Suprapubic skin (tissue), 3 donors: ENCODE results near the gene NGLY1.

Source experiments
- CTCF ChIP-seq, 2 donors: fragments of 200-600 bp in 1 of 2; fragments of 450-650 bp in 1 of 2; sonication (generic) in 1 of 2; IDR thresholded peaks; one replicate each; pipeline ENCODE4 v1.5.1; 2016 to 2019; ENCODE audit warnings: antibody characterized with exemption in 2 of 2, mild to moderate bottlenecking in 1 of 2, moderate library complexity in 1 of 2
- EP300 ChIP-seq: sonication (generic); formaldehyde crosslinking; IDR thresholded peaks from one replicate; pipeline ENCODE4 v1.6.1; 2017; ENCODE audit warnings: antibody characterized with exemption
- POLR2A ChIP-seq, 2 donors: fragments of 450-650 bp; IDR thresholded peaks; one replicate each; pipeline ENCODE4 v1.6.1; 2017; ENCODE audit warnings: antibody characterized with exemption in 2 of 2, mild to moderate bottlenecking in 2 of 2, moderate library complexity in 2 of 2

DNA sequence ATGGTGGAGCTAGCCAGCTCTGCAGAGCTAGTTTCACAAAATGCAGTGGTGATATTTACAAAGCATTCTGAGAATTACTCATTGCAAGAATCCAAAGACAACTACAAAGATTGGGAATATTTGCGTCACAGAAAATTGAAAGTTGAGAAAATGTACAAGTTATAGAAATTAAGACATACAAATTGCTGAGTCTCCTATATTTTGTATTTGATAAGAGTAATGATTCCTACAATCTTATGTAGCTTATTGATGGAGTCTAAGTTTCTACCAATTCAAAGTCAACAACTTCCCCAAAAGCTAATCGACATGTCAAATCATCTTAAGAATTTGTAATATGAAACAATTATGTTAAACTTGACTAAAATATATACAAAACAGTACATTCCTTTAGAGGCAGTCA lies 72.2 kb downstream of the NGLY1 start:
- no peak for TF ChIP-seq CTCF (IDR thresholded peaks at IDR 0.05)
- TF ChIP-seq POLR2A (IDR thresholded peaks at IDR 0.05), result no peak
- no peak for TF ChIP-seq EP300
